IPS-18c (cell line): ENCODE data around the gene DSG4.

ENCODE experiments used
- H3K4me3 ChIP-seq: 2 replicates; pipeline ENCODE4 v1.7.0; 2013; ENCODE audit warnings: low read depth, mild to moderate bottlenecking, low read length, moderate library complexity; ENCODE audit not compliant: insufficient read depth
- H3K9me3 ChIP-seq: one replicate; pipeline ENCODE4 v1.6.1; 2013; ENCODE audit warnings: mild to moderate bottlenecking, low read length, moderate library complexity; ENCODE audit not compliant: control insufficient read depth, insufficient read depth

Gene DSG4

DNA sequence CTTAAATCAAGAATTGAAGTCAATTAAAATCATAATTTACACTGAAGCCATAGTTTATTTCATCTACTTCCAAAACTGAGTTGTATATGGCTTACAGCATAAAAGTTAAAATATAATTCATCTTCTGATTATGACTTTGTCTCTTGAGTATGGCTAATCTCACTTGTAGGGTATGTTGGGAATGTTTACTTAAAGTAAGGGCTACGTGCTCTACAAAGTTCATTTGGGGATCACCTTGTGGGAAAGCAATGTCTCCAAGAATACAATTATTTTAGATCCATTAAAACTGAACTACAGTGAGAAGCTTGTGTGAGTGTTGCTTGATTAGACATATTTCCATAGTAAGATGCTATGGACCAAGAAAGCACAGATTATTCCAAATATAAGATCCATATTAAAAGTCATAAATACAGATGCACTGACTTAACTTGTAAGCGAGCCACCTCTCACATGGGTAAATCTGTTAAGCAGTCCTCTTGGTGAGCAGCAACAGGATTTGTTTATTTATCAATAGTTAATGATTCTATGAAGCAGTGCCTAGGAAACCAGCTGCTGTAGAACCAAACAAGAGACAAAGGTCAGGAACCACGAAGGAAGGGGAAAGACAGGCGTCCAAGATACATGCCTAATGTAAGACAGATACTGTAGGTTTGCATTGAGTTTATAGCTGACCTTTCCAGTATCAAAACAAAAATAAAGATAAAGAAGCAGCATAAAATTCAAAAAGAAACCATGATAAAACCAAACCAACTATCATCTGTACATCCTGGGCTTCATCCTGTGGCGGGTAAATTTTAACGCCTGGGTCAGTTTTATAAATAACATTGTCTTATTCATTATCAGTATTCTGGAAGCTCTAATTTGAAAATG, 24.8 kb downstream of the DSG4 start:
- no peak overlapping the region for H3K4me3 ChIP-seq

DNA sequence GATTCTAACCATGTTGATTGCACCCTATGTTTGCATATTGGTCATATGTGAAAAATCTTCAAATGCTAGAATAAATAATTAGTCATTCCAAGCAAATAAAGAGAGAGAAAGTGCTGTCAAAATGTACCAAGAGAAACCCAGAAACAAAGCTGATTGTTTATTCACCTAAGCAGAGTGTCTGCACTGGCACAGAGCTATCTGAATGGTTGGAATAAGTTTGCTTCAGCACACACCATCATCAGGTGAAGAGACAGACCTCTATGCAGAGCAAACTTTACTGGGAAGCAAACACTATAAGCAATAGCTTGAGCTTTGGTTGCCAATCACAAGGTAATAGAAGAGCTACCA, 25.4 kb downstream of the DSG4 start:
- H3K4me3 ChIP-seq: no peak overlapping the region

More for the DNA sequence above, 24.8 kb downstream of the DSG4 start:
- H3K9me3 ChIP-seq: no peaks in the 10 kb centered on the region

DNA sequence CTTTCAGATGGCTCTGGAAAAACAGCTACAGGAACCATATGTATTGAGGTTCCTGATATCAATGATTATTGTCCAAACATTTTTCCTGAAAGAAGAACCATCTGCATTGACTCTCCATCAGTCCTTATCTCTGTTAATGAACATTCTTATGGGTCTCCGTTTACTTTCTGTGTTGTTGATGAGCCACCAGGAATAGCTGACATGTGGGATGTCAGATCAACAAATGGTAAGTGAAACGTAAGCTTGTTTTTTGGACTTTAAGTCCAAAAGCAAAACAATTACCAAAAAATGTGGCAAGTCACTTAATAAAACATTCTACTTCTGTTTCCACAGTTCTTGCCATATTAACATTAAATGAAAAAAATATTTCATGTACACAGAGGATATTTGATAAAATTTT, 26.8 kb downstream of the DSG4 start:
- no peaks in the 10 kb centered on the region for H3K9me3 ChIP-seq
- no peak overlapping the region for H3K4me3 ChIP-seq

More for the DNA sequence above, 25.4 kb downstream of the DSG4 start:
- H3K9me3 ChIP-seq: no peaks in the 10 kb centered on the region

- no peak overlapping the region for H3K4me3 ChIP-seq
Observed at GRCh38 chr18:31407649-31408048, 31.1 kb downstream of the DSG4 start.

GRCh38 chr18:31409276-31409675, 32.7 kb downstream of the DSG4 start:
- H3K9me3 ChIP-seq: no peaks in the 10 kb centered on the region
- no peak overlapping the region for H3K4me3 ChIP-seq

More at GRCh38 chr18:31407649-31408048, 31.1 kb downstream of the DSG4 start:
- no peaks in the 10 kb centered on the region for H3K9me3 ChIP-seq

DNA sequence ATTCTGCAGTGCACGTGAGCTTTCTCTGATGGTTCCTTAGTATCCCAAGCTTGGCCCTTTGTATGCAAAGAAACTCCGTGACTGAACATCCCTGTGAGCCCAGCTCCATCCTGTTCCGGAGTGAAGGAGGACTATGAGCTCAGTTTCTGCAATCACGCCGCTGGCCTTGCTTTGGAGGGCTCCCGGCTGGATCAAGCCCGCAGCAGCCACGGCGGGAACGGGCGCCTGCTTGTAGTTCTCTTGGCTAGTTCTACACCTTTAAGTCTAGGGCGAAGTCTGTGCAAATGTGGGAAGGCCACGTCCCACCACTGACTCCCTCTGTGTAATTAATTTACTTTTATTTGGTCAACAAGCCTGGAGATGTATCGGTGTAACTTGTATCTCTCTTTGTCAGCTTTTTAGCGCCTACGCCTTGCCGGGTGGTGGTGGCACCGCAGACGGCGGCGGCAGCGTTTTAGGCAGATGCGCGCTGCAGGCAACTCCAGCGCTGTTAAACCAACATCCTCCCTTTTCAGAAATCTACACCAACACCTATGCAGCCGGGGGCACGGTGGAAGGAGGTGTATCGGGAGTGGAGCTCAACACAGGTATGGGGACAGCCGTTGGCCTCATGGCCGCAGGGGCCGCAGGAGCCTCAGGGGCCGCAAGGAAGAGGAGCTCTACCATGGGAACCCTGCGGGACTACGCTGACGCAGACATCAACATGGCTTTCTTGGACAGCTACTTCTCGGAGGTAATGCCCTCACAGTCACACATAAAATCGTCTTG, 34.3 kb downstream of the DSG4 start:
- Histone ChIP-seq H3K4me3 (no peak overlapping the region), H3K9me3 (no peaks in the 10 kb centered on the region)

- H3K9me3 ChIP-seq: no peaks in the 10 kb centered on the region
- no peak overlapping the region for H3K4me3 ChIP-seq
Observed at GRCh38 chr18:31413137-31413536, 36.6 kb downstream of the DSG4 start.

DNA sequence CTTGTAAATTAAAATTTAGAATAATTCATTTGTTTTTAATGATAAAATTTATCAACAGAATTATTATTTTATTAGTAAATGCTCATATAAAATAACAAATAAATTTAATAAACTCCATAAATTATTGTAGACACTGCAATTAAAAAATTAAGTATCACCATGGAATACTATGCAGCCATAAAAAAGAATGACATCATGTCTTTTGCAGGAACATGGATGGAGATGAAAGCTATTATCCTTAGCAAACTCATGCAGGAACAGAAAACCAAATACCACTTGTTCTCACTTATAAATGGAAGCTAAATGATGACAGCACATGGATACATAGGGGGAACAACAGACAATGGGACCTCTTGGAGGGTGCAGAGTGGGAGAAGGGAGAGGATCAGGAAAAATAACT, 41.3 kb downstream of the DSG4 start:
- no peaks in the 10 kb centered on the region for H3K9me3 ChIP-seq
- H3K4me3 ChIP-seq: no peak overlapping the region

DNA sequence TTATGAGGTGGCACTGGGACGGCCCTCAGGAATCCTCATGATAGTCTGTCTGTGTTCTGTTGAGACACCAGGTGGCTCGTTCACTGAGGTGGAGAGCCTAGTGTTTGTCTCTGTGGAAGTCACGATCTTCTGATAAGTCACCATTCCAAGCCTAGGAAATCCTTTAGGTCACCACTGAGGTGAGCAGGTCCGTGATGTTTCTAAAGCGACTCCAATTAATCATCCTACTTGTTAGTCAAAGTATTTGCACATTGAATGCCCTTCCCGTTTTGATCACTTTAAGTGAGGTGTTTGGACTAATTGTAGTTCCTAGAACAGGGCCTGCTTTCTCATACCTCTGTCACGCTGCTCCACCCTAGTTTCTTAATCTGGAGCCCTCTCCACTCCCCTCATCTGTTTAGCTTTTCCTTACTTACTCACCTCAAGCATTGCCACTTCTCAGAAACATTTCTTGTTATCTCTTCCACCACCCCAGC, 42.9 kb downstream of the DSG4 start:
- no peak overlapping the region for H3K4me3 ChIP-seq

DNA sequence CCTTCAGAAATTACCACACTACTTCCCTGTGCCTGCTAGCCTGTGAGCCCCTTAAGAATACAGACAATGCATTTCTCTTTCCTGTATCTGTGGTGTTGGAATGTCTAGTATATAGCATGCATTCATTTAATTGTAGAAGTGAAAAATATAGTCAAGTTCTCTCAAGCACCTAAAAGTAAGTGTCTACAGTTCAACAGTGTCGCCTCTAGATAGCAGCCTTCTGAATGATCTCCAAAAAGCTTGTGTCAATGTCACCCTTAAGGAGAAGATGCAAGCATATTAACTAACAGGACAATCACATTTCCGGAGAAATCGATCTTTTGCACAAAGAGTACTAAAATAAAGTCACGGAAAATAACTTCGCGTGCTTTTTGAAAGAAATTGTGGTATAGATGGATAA, 43.5 kb downstream of the DSG4 start:
- no peaks in the 10 kb centered on the region for H3K9me3 ChIP-seq
- no peak overlapping the region for H3K4me3 ChIP-seq

More for the DNA sequence above, 42.9 kb downstream of the DSG4 start:
- H3K9me3 ChIP-seq: no peaks in the 10 kb centered on the region

GRCh38 chr18:31420524-31420923, 43.9 kb downstream of the DSG4 start:
- Histone ChIP-seq H3K9me3 (no peaks in the 10 kb centered on the region), H3K4me3 (no peak overlapping the region)

- no peak overlapping the region for H3K4me3 ChIP-seq
- no peaks in the 10 kb centered on the region for H3K9me3 ChIP-seq
Observed at GRCh38 chr18:31424383-31424988, 47.9 kb downstream of the DSG4 start.

GRCh38 chr18:31426021-31426420, 49.4 kb downstream of the DSG4 start:
- H3K9me3 ChIP-seq: no peaks in the 10 kb centered on the region
- no peak overlapping the region for H3K4me3 ChIP-seq

GRCh38 chr18:31426871-31427406, 50.4 kb downstream of the DSG4 start:
- no peaks in the 10 kb centered on the region for H3K9me3 ChIP-seq
- no peak overlapping the region for H3K4me3 ChIP-seq

DNA sequence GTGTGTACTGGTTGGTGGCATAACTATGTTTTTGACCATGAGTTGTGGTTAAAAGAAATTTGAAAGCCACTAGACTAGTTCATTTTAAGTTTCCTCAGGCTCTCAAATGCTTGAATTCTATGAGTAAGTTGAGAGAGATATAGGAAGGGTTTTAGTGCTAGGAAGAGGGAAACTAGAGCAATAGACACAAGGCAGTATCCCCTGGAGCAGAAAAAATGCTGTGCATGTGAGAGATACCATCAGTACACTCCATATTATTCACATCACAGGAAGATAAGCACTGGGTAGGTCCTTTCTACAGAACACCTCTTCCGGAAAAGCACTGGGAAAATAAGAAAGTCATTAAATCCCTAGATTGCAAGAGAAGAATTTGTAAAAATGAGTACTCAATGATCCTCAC, 51.6 kb downstream of the DSG4 start:
- H3K4me3 ChIP-seq: no peak overlapping the region
- H3K9me3 ChIP-seq: no peaks in the 10 kb centered on the region

- Histone ChIP-seq H3K9me3 (no peaks in the 10 kb centered on the region), H3K4me3 (no peak overlapping the region)
Observed at GRCh38 chr18:31429623-31430022, 53.0 kb downstream of the DSG4 start.

DNA sequence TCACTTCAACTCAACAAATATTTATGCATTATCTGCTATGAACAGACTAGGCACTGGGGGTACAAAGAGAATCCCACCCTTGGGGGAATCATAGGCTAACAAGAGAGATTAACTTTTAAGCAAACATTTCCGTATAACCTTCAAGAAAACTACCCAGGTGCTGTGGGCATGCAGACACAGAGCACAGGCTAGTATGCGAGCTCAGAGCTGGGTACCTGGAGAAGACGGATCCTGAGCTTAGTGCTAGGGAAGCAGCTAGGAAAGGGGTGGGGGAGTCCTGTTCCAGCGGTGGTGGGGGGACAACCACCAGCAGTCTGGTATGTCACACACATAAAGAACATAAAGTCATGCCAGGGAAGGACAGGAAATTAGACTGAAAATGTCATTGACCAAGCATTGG, 53.5 kb downstream of the DSG4 start:
- H3K9me3 ChIP-seq: no peaks in the 10 kb centered on the region
- no peak overlapping the region for H3K4me3 ChIP-seq
